Thyroid gland (tissue), 4 donors: ENCODE measurements around the gene C1QC. TPM values are rescaled to one million over a fixed set of nuclear protein-coding genes. Genes with fewer than 3 reads are reported as not detected.

ENCODE experiments used
- DNase-seq, 2 donors: peaks; one replicate each; pipeline ENCODE4 v3.0.0-alpha.2; 2019
- H3K27ac ChIP-seq, 3 donors: fragments of 200-600 bp; sonication (generic); 1 replicate in 2 of 3; 2 replicates in 1 of 3; pipeline ENCODE4 v1.5.1; 2016 to 2019; ENCODE audit warnings: mild to moderate bottlenecking in 1 of 3, moderate library complexity in 1 of 3
- H3K27me3 ChIP-seq: fragments of 200-600 bp; sonication (generic); one replicate; pipeline ENCODE4 v1.5.1; 2019
- H3K36me3 ChIP-seq, 2 donors: fragments of 200-600 bp; sonication (generic); one replicate each; pipeline ENCODE4 v1.5.1; 2016 to 2019
- H3K4me1 ChIP-seq, 2 donors: fragments of 200-600 bp; sonication (generic); one replicate each; pipeline ENCODE4 v1.5.1; 2017 to 2019
- H3K4me3 ChIP-seq, 3 donors: fragments of 200-600 bp; sonication (generic); replicated peaks in 1 of 3; 1 replicate in 2 of 3; 2 replicates in 1 of 3; pipeline ENCODE4 v1.5.1; 2016; ENCODE audit warnings: mild to moderate bottlenecking in 1 of 3
- H3K9me3 ChIP-seq: fragments of 200-600 bp; sonication (generic); one replicate; pipeline ENCODE4 v1.5.1; 2017
- POLR2A ChIP-seq, 2 donors: fragments of 450-650 bp; IDR thresholded peaks; one replicate each; pipeline ENCODE4 v1.6.1; 2017; ENCODE audit warnings: antibody characterized with exemption in 2 of 2, mild to moderate bottlenecking in 2 of 2, moderate library complexity in 1 of 2
- WGBS, 2 donors: methylation state at CpG; one replicate each; pipeline ENCODE4 v1.1.5; 2017; 5-methylcytosine and 5-hydroxymethylcytosine counted together
- intact Hi-C: fragments of 100-400 bp; cut with DNase I; formaldehyde crosslinking; loops from one replicate; pipeline ENCODE4 v1.15.1; 2023
- total RNA-seq, 4 donors: library from RNA; depleted of rRNA; stranded (reverse); fragments of >200 nt; gene quantifications; one replicate each; pipeline ENCODE4 v1.2.3, GENCODE V29; 2016
- TF ChIP-seq, protein P1 (sequence below), 6 experiments: fragments of 200-600 bp in 3 of 6; fragments of 450-650 bp in 3 of 6; sonication (generic) in 3 of 6; IDR thresholded peaks; one replicate each; pipeline ENCODE4 v1.5.1; 2016 to 2019; ENCODE audit warnings: antibody characterized with exemption in 6 of 6, mild to moderate bottlenecking in 2 of 6, inconsistent platforms in 1 of 6, moderate library complexity in 1 of 6

The C1QC gene
- total RNA-seq, 4 donors from 2014 or later: 36.0 to 111 (median 69.5) TPM

DNA sequence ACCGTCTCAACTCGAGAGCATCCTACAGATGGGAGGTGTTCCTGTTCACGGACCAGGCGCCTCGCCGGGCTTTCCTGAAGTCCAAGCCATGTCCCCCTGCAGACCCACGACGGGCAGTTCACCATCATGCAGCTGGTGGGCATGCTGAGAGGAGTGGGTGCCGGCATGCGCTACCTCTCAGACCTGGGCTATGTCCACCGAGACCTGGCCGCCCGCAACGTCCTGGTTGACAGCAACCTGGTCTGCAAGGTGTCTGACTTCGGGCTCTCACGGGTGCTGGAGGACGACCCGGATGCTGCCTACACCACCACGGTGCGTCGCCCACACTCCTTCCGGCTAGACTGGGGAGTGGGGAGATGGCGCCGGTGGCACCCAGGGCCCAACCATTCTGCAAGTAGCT, 44.7 kb upstream of the C1QC start:
- no peak for DNase-seq
- Histone ChIP-seq H3K27me3 (no peaks in the 10 kb centered on the region), H3K36me3 (no peaks in the 10 kb centered on the region), H3K9me3 (no peaks in the 10 kb centered on the region), H3K4me1 (peaks cover 0 to 3% of the 10 kb centered on the region in 2 donors), H3K27ac (no peak overlapping the region), H3K4me3 (no peak overlapping the region)
- intact Hi-C loops: no loop called here
- no peak for TF ChIP-seq POLR2A (IDR thresholded peaks at IDR 0.05)
- TF ChIP-seq, protein P1, sequence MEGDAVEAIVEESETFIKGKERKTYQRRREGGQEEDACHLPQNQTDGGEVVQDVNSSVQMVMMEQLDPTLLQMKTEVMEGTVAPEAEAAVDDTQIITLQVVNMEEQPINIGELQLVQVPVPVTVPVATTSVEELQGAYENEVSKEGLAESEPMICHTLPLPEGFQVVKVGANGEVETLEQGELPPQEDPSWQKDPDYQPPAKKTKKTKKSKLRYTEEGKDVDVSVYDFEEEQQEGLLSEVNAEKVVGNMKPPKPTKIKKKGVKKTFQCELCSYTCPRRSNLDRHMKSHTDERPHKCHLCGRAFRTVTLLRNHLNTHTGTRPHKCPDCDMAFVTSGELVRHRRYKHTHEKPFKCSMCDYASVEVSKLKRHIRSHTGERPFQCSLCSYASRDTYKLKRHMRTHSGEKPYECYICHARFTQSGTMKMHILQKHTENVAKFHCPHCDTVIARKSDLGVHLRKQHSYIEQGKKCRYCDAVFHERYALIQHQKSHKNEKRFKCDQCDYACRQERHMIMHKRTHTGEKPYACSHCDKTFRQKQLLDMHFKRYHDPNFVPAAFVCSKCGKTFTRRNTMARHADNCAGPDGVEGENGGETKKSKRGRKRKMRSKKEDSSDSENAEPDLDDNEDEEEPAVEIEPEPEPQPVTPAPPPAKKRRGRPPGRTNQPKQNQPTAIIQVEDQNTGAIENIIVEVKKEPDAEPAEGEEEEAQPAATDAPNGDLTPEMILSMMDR (IDR thresholded peaks at IDR 0.05): no peak
- WGBS, 2 donors: 61 to 79% methylated on average over 12 to 15 of the region's 24 CpGs

DNA sequence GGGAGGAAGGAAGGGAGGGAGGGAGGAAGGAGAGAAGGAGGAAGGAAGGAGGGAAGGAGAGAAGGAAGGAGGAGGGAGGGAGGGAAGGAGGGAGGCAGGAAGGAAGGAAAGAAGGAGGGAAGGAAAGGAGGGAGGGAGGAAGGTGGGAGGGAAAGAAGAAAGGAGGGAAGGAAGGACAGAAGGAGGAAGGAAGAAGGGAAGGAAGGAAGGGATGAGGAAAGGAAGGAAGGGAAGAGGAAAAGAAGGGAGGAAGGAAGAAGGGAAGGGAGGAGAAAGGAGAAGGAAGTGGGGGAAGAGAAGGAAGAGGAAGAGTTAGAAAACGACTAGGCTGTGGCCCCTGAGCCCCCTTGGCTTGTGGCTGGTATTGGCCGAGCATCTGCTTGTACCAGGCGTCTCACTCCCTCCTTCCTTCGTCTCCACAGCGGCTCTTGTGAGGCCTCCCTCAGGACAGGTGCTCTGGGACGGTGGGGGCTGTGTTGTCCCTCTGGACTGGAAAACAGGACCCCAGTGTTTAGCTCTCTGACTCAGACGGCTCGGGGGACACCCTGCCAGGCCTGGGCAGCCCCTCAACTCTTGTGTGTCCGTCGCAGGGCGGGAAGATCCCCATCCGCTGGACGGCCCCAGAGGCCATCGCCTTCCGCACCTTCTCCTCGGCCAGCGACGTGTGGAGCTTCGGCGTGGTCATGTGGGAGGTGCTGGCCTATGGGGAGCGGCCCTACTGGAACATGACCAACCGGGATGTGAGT, 43.2 kb upstream of the C1QC start:
- 50% methylated on average over 6 to 12 of the region's 22 CpGs for WGBS, 2 donors
- no peaks in the 10 kb centered on the region for H3K9me3 ChIP-seq
- no peaks in the 10 kb centered on the region for H3K27me3 ChIP-seq
- no peak overlapping the region for H3K27ac ChIP-seq
- TF ChIP-seq, protein P1 (IDR thresholded peaks at IDR 0.05): no peak
- no peak for TF ChIP-seq POLR2A (IDR thresholded peaks at IDR 0.05)
- no peak overlapping the region for H3K4me3 ChIP-seq
- peaks cover 0 to 3% of the 10 kb centered on the region in 2 donors for H3K4me1 ChIP-seq
- intact Hi-C loops: no loop called here
- peak in 1 of 2 donors; percentile 10 for DNase-seq
- H3K36me3 ChIP-seq: no peaks in the 10 kb centered on the region

DNA sequence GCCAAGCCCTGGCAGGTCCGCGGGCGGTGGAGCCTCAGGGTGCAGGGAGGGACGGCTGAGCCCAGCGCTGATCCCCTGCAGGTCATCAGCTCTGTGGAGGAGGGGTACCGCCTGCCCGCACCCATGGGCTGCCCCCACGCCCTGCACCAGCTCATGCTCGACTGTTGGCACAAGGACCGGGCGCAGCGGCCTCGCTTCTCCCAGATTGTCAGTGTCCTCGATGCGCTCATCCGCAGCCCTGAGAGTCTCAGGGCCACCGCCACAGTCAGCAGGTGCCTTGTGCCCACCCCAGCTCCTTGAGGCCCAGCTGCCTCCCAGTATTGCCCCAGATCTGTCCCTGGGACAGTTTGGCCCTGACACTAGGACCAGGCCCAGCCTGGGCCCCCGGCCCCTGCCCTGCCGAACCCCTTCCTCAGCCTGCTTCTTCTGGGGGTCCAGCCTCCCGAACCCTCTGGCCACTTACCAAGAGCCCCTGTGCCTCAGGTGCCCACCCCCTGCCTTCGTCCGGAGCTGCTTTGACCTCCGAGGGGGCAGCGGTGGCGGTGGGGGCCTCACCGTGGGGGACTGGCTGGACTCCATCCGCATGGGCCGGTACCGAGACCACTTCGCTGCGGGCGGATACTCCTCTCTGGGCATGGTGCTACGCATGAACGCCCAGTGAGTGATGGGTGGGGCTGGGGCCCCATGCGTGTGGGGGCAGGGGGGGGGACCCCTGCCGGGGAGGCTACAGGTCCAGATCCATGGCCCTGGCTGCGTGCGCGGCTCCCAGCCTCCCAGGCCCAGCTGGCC, 42.4 kb upstream of the C1QC start:
- no peak for TF ChIP-seq POLR2A (IDR thresholded peaks at IDR 0.05)
- TF ChIP-seq, protein P1 (IDR thresholded peaks at IDR 0.05): no peak
- no peaks in the 10 kb centered on the region for H3K36me3 ChIP-seq
- no peak for DNase-seq
- intact Hi-C loops: no loop called here
- peaks cover 0 to 3% of the 10 kb centered on the region in 2 donors for H3K4me1 ChIP-seq
- H3K4me3 ChIP-seq: no peak overlapping the region
- no peaks in the 10 kb centered on the region for H3K9me3 ChIP-seq
- no peaks in the 10 kb centered on the region for H3K27me3 ChIP-seq
- H3K27ac ChIP-seq: no peak overlapping the region
- WGBS, 2 donors: 62 to 65% methylated on average over 15 to 20 of the region's 39 CpGs

DNA sequence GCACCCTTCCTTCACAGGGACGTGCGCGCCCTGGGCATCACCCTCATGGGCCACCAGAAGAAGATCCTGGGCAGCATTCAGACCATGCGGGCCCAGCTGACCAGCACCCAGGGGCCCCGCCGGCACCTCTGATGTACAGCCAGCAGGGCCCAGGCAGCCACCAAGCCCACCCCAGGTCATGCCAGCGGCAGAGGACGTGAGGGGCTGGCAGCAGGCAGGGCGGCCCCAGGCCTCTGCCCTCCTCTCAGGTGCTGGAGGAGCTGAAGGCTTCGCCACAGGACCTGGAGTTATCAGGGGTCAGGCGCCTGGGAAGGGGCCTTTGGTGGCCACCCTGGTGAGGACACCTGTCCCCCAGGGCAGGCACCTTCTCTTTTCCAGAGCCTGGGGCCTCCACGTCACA, 41.8 kb upstream of the C1QC start:
- peaks cover 0 to 3% of the 10 kb centered on the region in 2 donors for H3K4me1 ChIP-seq
- WGBS, 2 donors: 83 to 100% methylated on average over 2 to 3 of the region's 12 CpGs
- H3K27me3 ChIP-seq: no peaks in the 10 kb centered on the region
- TF ChIP-seq, protein P1 (IDR thresholded peaks at IDR 0.05): no peak
- TF ChIP-seq POLR2A (IDR thresholded peaks at IDR 0.05): no peak
- DNase-seq: no peak
- no peaks in the 10 kb centered on the region for H3K36me3 ChIP-seq
- no peak overlapping the region for H3K4me3 ChIP-seq
- H3K27ac ChIP-seq: no peak overlapping the region
- intact Hi-C loops: no loop called here
- no peaks in the 10 kb centered on the region for H3K9me3 ChIP-seq
